GM23338 (cell line): Measurements from ENCODE around the gene STAU1. TPM values are rescaled to one million over a fixed set of nuclear protein-coding genes. Genes with fewer than 3 reads are reported as not detected.

Source experiments
- ATAC-seq: fragments of 200-7000 bp; cut with Tn5 transposase; 3 replicates; pipeline ENCODE4 v1.9.1; 2020
- DNase-seq: peaks from one replicate; pipeline ENCODE4 v3.0.0-alpha.2; 2015; ENCODE audit warnings: low spot score
- H2AFZ ChIP-seq: fragments of 200-600 bp; sonication (generic); 2 replicates; pipeline ENCODE4 v1.8.0; 2016; ENCODE audit warnings: antibody characterized with exemption, mild to moderate bottlenecking, moderate library complexity
- H3F3A ChIP-seq: fragments of 200-600 bp; sonication (generic); replicated peaks from 2 replicates; pipeline ENCODE4 v1.8.0; 2017; ENCODE audit warnings: antibody characterized with exemption, mixed run types, low read depth
- H3K27ac ChIP-seq: fragments of 200-600 bp; sonication (generic); 2 replicates; pipeline ENCODE4 v1.6.1; 2016; ENCODE audit warnings: low read depth
- H3K27me3 ChIP-seq: fragments of 200-600 bp; sonication (generic); 2 replicates; pipeline ENCODE4 v1.8.0; 2016; ENCODE audit warnings: mild to moderate bottlenecking, mixed run types, moderate library complexity; ENCODE audit not compliant: insufficient read depth
- H3K36me3 ChIP-seq: fragments of 200-600 bp; sonication (generic); 2 replicates; pipeline ENCODE4 v1.8.0; 2016; ENCODE audit warnings: mild to moderate bottlenecking; ENCODE audit not compliant: insufficient read depth
- H3K4me1 ChIP-seq: fragments of 200-600 bp; sonication (generic); 2 replicates; pipeline ENCODE4 v1.8.0; 2016; ENCODE audit warnings: mild to moderate bottlenecking, moderate library complexity; ENCODE audit not compliant: insufficient read depth
- H3K4me2 ChIP-seq: fragments of 200-600 bp; sonication (generic); 2 replicates; pipeline ENCODE4 v1.7.1; 2017; ENCODE audit warnings: mixed run types
- H3K4me3 ChIP-seq: fragments of 200-600 bp; sonication (generic); 2 replicates; pipeline ENCODE4 v1.6.1; 2016; ENCODE audit warnings: mixed run types
- H3K79me2 ChIP-seq: fragments of 200-600 bp; sonication (generic); replicated peaks from 2 replicates; pipeline ENCODE4 v1.8.0; 2017; ENCODE audit warnings: mild to moderate bottlenecking; ENCODE audit not compliant: insufficient read depth
- H3K9me2 ChIP-seq: fragments of 200-600 bp; sonication (generic); 2 replicates; pipeline ENCODE4 v1.8.0; 2017; ENCODE audit not compliant: insufficient read depth
- H4K20me1 ChIP-seq: fragments of 200-600 bp; sonication (generic); replicated peaks from 2 replicates; pipeline ENCODE4 v1.8.0; 2017; ENCODE audit warnings: mild to moderate bottlenecking; ENCODE audit not compliant: insufficient read depth
- H3K27ac Mint-ChIP-seq: 2 replicates; pipeline ENCODE4 v1.8.0; 2020; ENCODE audit warnings: inconsistent platforms, mild to moderate bottlenecking, moderate library complexity, mixed read lengths
- H3K27me3 Mint-ChIP-seq: 3 replicates; pipeline ENCODE4 v1.8.0; 2022; ENCODE audit warnings: low read depth, mild to moderate bottlenecking, moderate library complexity, mixed read lengths, inconsistent platforms; ENCODE audit not compliant: insufficient read depth, poor library complexity
- H3K36me3 Mint-ChIP-seq: 3 replicates; pipeline ENCODE4 v1.8.0; 2021; ENCODE audit warnings: low read depth, mild to moderate bottlenecking, inconsistent platforms, moderate library complexity, mixed read lengths
- H3K4me1 Mint-ChIP-seq: 3 replicates; pipeline ENCODE4 v1.8.0; 2020; ENCODE audit warnings: mild to moderate bottlenecking, inconsistent platforms, mixed read lengths
- H3K4me3 Mint-ChIP-seq: 3 replicates; pipeline ENCODE4 v1.8.0; 2021; ENCODE audit warnings: moderate library complexity, mild to moderate bottlenecking, inconsistent platforms, mixed read lengths
- H3K9me3 Mint-ChIP-seq: 3 replicates; pipeline ENCODE4 v1.8.0; 2020; ENCODE audit warnings: moderate library complexity, mild to moderate bottlenecking, inconsistent platforms, mixed read lengths
- EZH2 ChIP-seq: fragments of 200-600 bp; sonication (generic); IDR thresholded peaks from one replicate; pipeline ENCODE4 v1.8.0; 2017; ENCODE audit warnings: antibody characterized with exemption, mild to moderate bottlenecking, low read depth; ENCODE audit not compliant: unreplicated experiment
- EZH2phosphoT487 ChIP-seq: fragments of 200-600 bp; sonication (generic); IDR thresholded peaks from one replicate; pipeline ENCODE4 v1.8.1; 2018; ENCODE audit warnings: antibody characterized with exemption; ENCODE audit not compliant: unreplicated experiment
- POLR2AphosphoS5 ChIP-seq: IDR thresholded peaks from 2 replicates; pipeline ENCODE4 v1.6.1; 2016; ENCODE audit warnings: antibody characterized with exemption, low read depth
- STAT1 ChIP-seq: IDR thresholded peaks from one replicate; pipeline ENCODE4 v1.6.1; 2016; ENCODE audit warnings: antibody characterized with exemption; ENCODE audit not compliant: unreplicated experiment
- ZNF331 ChIP-seq: fragments of 250-450 bp; sonication (Bioruptor Pico); IDR thresholded peaks from 2 replicates; pipeline ENCODE4 v1.5.0; 2020; ENCODE audit warnings: low read depth, mild to moderate bottlenecking, moderate library complexity
- polyA plus RNA-seq: library from polyadenylated mRNA; unstranded; fragments of >200 nt; fragmentation: Nextera tagmentation; extraction: Ambion mirVana; gene quantifications from 2 replicates; pipeline ENCODE4 v1.2.1, GENCODE V29; 2016
- total RNA-seq: library from RNA; depleted of rRNA; stranded (reverse); fragments of >200 nt; shearing (Covaris generic); gene quantifications from 2 replicates; pipeline ENCODE4 v1.2.3, GENCODE V29; 2014
- TF ChIP-seq, protein P1 (sequence below): fragments of 250-450 bp; sonication (Bioruptor Pico); IDR thresholded peaks from 2 replicates; pipeline ENCODE4 v1.5.0; 2020; ENCODE audit warnings: mild to moderate bottlenecking, moderate library complexity
- TF ChIP-seq, protein P2 (sequence below): IDR thresholded peaks from 2 replicates; pipeline ENCODE4 v1.6.1; 2016; ENCODE audit warnings: antibody characterized with exemption

Gene STAU1
- total and polyA plus RNA-seq, 2 experiments from 2014 or later = 102 TPM

DNA sequence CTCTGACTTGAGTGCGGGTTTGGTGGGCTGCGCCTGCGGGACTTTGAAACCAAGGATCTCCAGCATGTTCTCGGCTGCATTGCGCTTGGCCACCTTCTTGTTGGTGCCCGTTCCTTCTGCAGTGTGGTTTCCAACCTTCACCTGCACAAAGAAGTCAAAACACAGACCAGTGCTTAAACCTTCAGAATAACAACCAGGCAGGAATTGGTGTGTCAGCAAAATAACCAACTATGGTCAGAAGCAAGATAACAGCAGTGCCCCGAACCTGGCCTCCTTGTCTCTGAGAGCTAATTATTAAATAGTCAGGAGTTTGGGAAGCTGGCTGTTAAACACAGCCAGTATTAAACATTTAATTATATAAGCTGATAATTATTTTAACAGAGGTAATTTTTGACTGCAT is 68.1 kb downstream of the STAU1 start (continued):
- TF ChIP-seq, protein P1, sequence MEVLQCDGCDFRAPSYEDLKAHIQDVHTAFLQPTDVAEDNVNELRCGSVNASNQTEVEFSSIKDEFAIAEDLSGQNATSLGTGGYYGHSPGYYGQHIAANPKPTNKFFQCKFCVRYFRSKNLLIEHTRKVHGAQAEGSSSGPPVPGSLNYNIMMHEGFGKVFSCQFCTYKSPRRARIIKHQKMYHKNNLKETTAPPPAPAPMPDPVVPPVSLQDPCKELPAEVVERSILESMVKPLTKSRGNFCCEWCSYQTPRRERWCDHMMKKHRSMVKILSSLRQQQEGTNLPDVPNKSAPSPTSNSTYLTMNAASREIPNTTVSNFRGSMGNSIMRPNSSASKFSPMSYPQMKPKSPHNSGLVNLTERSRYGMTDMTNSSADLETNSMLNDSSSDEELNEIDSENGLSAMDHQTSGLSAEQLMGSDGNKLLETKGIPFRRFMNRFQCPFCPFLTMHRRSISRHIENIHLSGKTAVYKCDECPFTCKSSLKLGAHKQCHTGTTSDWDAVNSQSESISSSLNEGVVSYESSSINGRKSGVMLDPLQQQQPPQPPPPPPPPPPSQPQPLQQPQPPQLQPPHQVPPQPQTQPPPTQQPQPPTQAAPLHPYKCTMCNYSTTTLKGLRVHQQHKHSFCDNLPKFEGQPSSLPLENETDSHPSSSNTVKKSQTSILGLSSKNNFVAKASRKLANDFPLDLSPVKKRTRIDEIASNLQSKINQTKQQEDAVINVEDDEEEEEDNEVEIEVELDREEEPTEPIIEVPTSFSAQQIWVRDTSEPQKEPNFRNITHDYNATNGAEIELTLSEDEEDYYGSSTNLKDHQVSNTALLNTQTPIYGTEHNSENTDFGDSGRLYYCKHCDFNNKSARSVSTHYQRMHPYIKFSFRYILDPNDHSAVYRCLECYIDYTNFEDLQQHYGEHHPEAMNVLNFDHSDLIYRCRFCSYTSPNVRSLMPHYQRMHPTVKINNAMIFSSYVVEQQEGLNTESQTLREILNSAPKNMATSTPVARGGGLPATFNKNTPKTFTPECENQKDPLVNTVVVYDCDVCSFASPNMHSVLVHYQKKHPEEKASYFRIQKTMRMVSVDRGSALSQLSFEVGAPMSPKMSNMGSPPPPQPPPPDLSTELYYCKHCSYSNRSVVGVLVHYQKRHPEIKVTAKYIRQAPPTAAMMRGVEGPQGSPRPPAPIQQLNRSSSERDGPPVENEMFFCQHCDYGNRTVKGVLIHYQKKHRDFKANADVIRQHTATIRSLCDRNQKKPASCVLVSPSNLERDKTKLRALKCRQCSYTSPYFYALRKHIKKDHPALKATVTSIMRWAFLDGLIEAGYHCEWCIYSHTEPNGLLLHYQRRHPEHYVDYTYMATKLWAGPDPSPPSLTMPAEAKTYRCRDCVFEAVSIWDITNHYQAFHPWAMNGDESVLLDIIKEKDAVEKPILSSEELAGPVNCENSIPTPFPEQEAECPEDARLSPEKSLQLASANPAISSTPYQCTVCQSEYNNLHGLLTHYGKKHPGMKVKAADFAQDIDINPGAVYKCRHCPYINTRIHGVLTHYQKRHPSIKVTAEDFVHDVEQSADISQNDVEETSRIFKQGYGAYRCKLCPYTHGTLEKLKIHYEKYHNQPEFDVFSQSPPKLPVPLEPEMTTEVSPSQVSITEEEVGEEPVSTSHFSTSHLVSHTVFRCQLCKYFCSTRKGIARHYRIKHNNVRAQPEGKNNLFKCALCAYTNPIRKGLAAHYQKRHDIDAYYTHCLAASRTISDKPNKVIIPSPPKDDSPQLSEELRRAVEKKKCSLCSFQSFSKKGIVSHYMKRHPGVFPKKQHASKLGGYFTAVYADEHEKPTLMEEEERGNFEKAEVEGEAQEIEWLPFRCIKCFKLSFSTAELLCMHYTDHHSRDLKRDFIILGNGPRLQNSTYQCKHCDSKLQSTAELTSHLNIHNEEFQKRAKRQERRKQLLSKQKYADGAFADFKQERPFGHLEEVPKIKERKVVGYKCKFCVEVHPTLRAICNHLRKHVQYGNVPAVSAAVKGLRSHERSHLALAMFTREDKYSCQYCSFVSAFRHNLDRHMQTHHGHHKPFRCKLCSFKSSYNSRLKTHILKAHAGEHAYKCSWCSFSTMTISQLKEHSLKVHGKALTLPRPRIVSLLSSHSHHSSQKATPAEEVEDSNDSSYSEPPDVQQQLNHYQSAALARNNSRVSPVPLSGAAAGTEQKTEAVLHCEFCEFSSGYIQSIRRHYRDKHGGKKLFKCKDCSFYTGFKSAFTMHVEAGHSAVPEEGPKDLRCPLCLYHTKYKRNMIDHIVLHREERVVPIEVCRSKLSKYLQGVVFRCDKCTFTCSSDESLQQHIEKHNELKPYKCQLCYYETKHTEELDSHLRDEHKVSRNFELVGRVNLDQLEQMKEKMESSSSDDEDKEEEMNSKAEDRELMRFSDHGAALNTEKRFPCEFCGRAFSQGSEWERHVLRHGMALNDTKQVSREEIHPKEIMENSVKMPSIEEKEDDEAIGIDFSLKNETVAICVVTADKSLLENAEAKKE (CRISPR knock-in tag) = no peak
- TF ChIP-seq POLR2AphosphoS5 (no peak), ZNF331 (no peak)

GRCh38 chr20:49118307-49118706 is 69.8 kb downstream of the STAU1 start:
- Mint-ChIP-seq H3K4me1 (no peaks in the 10 kb centered on the region), H3K36me3 (peaks cover 82% of the 10 kb centered on the region), H3K27me3 (no peaks in the 10 kb centered on the region), H3K27ac (no peak overlapping the region), H3K9me3 (no peaks in the 10 kb centered on the region), H3K4me3 (no peak overlapping the region)
- peaks cover 68% of the 10 kb centered on the region for H3K36me3 ChIP-seq
- H3K4me2 ChIP-seq = no peak overlapping the region
- TF ChIP-seq STAT1 (no peak), EZH2 (no peak), EZH2phosphoT487 (no peak)
- TF ChIP-seq, protein P1 (CRISPR knock-in tag) = no peak
- TF ChIP-seq, protein P2, sequence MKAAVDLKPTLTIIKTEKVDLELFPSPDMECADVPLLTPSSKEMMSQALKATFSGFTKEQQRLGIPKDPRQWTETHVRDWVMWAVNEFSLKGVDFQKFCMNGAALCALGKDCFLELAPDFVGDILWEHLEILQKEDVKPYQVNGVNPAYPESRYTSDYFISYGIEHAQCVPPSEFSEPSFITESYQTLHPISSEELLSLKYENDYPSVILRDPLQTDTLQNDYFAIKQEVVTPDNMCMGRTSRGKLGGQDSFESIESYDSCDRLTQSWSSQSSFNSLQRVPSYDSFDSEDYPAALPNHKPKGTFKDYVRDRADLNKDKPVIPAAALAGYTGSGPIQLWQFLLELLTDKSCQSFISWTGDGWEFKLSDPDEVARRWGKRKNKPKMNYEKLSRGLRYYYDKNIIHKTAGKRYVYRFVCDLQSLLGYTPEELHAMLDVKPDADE = no peak
- no peak overlapping the region for H2AFZ ChIP-seq
- 0 out of 2 replicates have a peak, but pooled peaks cover 5% of the 10 kb centered on the region for H3K79me2 ChIP-seq
- no peak overlapping the region for H3K27ac ChIP-seq
- no peaks in the 10 kb centered on the region for H3K9me2 ChIP-seq
- H3K4me3 ChIP-seq = no peak overlapping the region
- no peaks in the 10 kb centered on the region for H3K4me1 ChIP-seq
- ATAC-seq = no peak
- DNase-seq = no peak
- H3F3A ChIP-seq = peaks cover 14% of the 10 kb centered on the region; the same call in 1 of the 2 replicates
- no peaks in the 10 kb centered on the region for H3K27me3 ChIP-seq
- peaks cover 20% of the 10 kb centered on the region for H4K20me1 ChIP-seq
